HG02678 (cell line): ENCODE measurements around the gene SRSF1.
A peak's percentile ranks its signal among the peaks of the same experiment; 100 is the strongest.

Experiments
- ATAC-seq: cut with Tn5 transposase; IDR thresholded peaks from one replicate; pipeline ENCODE4 v1.9.1; 2021; ENCODE audit warnings: mild to moderate bottlenecking, moderate library complexity; ENCODE audit not compliant: unreplicated experiment

SRSF1 gene

GRCh38 chr17:58019521-58019920 is 12.5 kb upstream of the SRSF1 start:
- no peak for ATAC-seq

- no peak for ATAC-seq
These were observed 12.0 kb upstream of the SRSF1 start for GRCh38 chr17:58019039-58019438.

GRCh38 chr17:58010067-58010799 is 3.2 kb upstream of the SRSF1 start:
- no peak for ATAC-seq

- peak; percentile 27 for ATAC-seq
These were observed 998 bp upstream of the SRSF1 start for GRCh38 chr17:58007781-58008706.

- ATAC-seq, result no peak
These were observed 504 bp downstream of the SRSF1 start for GRCh38 chr17:58006560-58006923.

- no peak for ATAC-seq
These were observed 1.1 kb downstream of the SRSF1 start for GRCh38 chr17:58005728-58006559.

- ATAC-seq, result no peak
These were observed 1.9 kb downstream of the SRSF1 start for GRCh38 chr17:58005031-58005727.

- no peak for ATAC-seq
These were observed 3.0 kb downstream of the SRSF1 start for GRCh38 chr17:58004060-58004459.

- no peak for ATAC-seq
These were observed 4.1 kb downstream of the SRSF1 start for GRCh38 chr17:58002973-58003372.

- no peak for ATAC-seq
These were observed 4.7 kb downstream of the SRSF1 start for GRCh38 chr17:58002154-58002948.

GRCh38 chr17:58001461-58002124 is 5.5 kb downstream of the SRSF1 start:
- no peak for ATAC-seq

- peak; percentile 67 for ATAC-seq
These were observed 7.5 kb downstream of the SRSF1 start for GRCh38 chr17:57999496-58000017.

GRCh38 chr17:57999010-57999495 is 8.0 kb downstream of the SRSF1 start:
- ATAC-seq, result no peak

- no peak for ATAC-seq
These were observed 9.8 kb downstream of the SRSF1 start for GRCh38 chr17:57997085-57997809.

- ATAC-seq, result peak; percentile 69
These were observed 11.7 kb downstream of the SRSF1 start for GRCh38 chr17:57995076-57995956.

GRCh38 chr17:57994436-57994835 is 12.6 kb downstream of the SRSF1 start:
- ATAC-seq, result no peak
